Activated CD4-positive, alpha-beta T cell treated with anti-CD3 and anti-CD28 coated beads, Interleukin-2, amount 10 ng/mL, durations not matched to agents 24 days and 14 days (primary cell): Measurements from ENCODE around the gene SIM2. TPM values are rescaled to one million over a fixed set of nuclear protein-coding genes. Genes with fewer than 3 reads are reported as not detected.
A peak's percentile ranks its signal among the peaks of the same experiment; 100 is the strongest.

Experiments
- DNase-seq: peaks from one replicate; pipeline ENCODE4 v3.0.0; 2022
- H3K27ac Mint-ChIP-seq: one replicate; pipeline ENCODE4 v1.8.0; 2022; ENCODE audit warnings: mild to moderate bottlenecking, mixed read lengths
- H3K27me3 Mint-ChIP-seq: one replicate; pipeline ENCODE4 v1.8.0; 2022; ENCODE audit warnings: mixed read lengths
- H3K36me3 Mint-ChIP-seq: one replicate; pipeline ENCODE4 v1.8.0; 2022; ENCODE audit warnings: low read depth, mild to moderate bottlenecking, mixed read lengths
- H3K4me1 Mint-ChIP-seq: one replicate; pipeline ENCODE4 v1.8.0; 2021; ENCODE audit warnings: mixed read lengths
- H3K4me3 Mint-ChIP-seq: one replicate; pipeline ENCODE4 v1.8.0; 2022; ENCODE audit warnings: mild to moderate bottlenecking, moderate library complexity, mixed read lengths
- H3K9me3 Mint-ChIP-seq: one replicate; pipeline ENCODE4 v1.8.0; 2021; ENCODE audit warnings: mixed read lengths
- intact Hi-C: fragments of 100-400 bp; cut with micrococcal nuclease; formaldehyde crosslinking; loops from one replicate; pipeline ENCODE4 v1.15.1; 2023
- total RNA-seq: library from RNA; stranded (reverse); gene quantifications from 2 replicates; pipeline ENCODE4 v1.2.3, GENCODE V29; 2022

SIM2 gene
- total RNA-seq, 1 donor from 2014 or later, result 0.21 TPM

GRCh38 chr21:36692835-36693488 is 6.0 kb upstream of the SIM2 start:
- Mint-ChIP-seq H3K36me3 (no peaks in the 10 kb centered on the region), H3K27ac (no peak overlapping the region), H3K4me3 (no peak overlapping the region), H3K4me1 (peaks cover 3% of the 10 kb centered on the region), H3K27me3 (peaks cover 84% of the 10 kb centered on the region), H3K9me3 (peaks cover 7% of the 10 kb centered on the region)
- DNase-seq, result no peak
- intact Hi-C loops, result no loop called here

GRCh38 chr21:36693489-36694030 is 5.4 kb upstream of the SIM2 start:
- Mint-ChIP-seq H3K36me3 (no peaks in the 10 kb centered on the region), H3K9me3 (peaks cover 7% of the 10 kb centered on the region), H3K27me3 (peaks cover 80% of the 10 kb centered on the region), H3K27ac (peak overlapping the region; percentile 72), H3K4me3 (no peak overlapping the region), H3K4me1 (peaks cover 3% of the 10 kb centered on the region)
- intact Hi-C loops, result loop anchor here (2.0 kb wide), 1 partner anchor 17 kb away; no protein-coding TSS in a partner anchor
- no peak for DNase-seq

DNA sequence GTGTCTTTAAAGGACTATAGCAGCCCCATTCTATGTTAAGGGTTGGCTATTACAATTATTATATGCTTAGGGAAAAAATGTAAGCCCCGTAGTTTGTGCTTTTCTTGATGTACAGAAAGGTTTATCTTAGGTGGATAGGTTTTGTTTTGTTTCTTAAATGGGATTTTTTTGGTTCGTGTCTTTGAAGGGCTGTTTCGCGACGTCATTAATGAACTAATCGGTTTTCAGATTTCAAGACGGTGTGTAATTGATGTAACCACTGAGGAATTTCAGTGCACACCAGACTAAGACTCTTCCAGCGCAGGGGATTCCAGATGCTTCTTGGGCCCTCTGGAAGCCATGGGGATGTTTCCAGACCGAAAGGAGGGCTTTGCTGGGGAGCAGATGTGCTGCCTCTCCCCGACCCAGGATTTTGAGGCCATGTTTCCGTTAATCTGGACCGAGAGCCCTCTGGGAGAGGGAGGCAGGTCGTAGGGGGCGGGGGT is 4.8 kb upstream of the SIM2 start:
- Mint-ChIP-seq H3K27ac (peak overlapping the region; percentile 72), H3K9me3 (peaks cover 7% of the 10 kb centered on the region), H3K27me3 (peaks cover 78% of the 10 kb centered on the region), H3K4me1 (peaks cover 3% of the 10 kb centered on the region), H3K4me3 (no peak overlapping the region), H3K36me3 (no peaks in the 10 kb centered on the region)
- intact Hi-C loops, result loop anchor here (2.0 kb wide), 1 partner anchor 17 kb away; no protein-coding TSS in a partner anchor
- DNase-seq, result no peak

DNA sequence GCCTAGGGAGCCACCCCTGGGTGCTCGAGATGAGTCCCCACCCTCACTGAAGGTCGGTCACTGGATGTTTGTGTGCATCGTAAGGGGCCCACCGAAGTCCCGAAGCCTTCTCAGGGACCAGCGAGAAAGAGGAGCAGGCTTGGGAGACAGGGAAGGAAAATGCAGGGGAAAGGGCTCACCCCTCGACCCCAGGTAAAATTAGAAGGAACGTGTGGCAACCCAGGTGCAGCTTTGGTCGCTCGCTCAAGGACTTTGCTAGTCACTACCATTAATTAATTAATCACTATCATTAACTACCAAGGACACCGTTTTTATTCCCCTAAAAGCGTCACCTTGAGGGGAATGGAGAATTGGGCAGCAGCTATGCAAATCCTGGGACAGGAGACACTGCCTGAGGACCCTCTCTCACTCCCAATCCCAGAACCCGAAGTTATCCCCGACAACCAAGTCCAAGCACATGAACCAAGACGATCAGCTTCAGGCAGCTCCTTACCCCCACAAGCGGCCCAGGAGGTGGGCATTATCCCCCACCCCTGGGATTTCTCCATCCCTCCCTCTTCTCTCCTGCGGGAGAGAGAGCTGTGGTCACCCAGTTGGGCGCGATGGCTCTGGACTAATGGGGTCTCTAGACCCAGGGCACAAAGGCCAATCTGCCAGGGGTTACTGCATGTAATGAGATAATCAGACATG is 4.2 kb upstream of the SIM2 start:
- H3K27me3 Mint-ChIP-seq, result peaks cover 71% of the 10 kb centered on the region
- no peak overlapping the region for H3K27ac Mint-ChIP-seq
- H3K4me1 Mint-ChIP-seq, result peaks cover 3% of the 10 kb centered on the region
- DNase-seq, result no peak
- no peaks in the 10 kb centered on the region for H3K36me3 Mint-ChIP-seq
- peaks cover 7% of the 10 kb centered on the region for H3K9me3 Mint-ChIP-seq
- no peak overlapping the region for H3K4me3 Mint-ChIP-seq
- intact Hi-C loops, result loop anchor here (2.0 kb wide), 1 partner anchor 16 kb away; no protein-coding TSS in a partner anchor

DNA sequence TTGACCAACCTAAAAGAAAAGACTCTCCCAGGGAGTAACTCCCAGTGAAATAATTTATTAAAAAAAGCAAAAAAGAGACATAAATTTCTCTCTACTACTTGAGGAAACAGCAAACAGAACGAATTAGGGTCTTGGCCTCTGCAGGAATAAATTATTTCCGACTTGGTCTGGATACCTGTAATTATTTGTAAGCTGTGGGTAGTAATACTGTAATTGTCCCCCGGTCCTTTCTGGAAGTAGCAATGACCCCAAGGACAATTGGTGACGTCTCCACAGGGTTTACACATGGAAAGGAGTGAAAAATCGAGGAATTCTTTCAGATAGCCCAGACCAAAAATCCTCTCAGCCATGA is 3.7 kb upstream of the SIM2 start:
- intact Hi-C loops, result loop anchor here (2.0 kb wide), 1 partner anchor 16 kb away; no protein-coding TSS in a partner anchor
- Mint-ChIP-seq H3K4me3 (no peak overlapping the region), H3K9me3 (peaks cover 7% of the 10 kb centered on the region), H3K27ac (no peak overlapping the region), H3K36me3 (no peaks in the 10 kb centered on the region), H3K27me3 (peaks cover 70% of the 10 kb centered on the region), H3K4me1 (peaks cover 5% of the 10 kb centered on the region)
- no peak for DNase-seq

- Mint-ChIP-seq H3K27me3 (peaks cover 69% of the 10 kb centered on the region), H3K27ac (peak overlapping the region; percentile 53), H3K36me3 (no peaks in the 10 kb centered on the region), H3K4me3 (no peak overlapping the region), H3K4me1 (peaks cover 8% of the 10 kb centered on the region), H3K9me3 (peaks cover 10% of the 10 kb centered on the region)
- no peak for DNase-seq
- intact Hi-C loops, result loop anchor here (2.0 kb wide), 1 partner anchor 15 kb away; no protein-coding TSS in a partner anchor
Measured at GRCh38 chr21:36695671-36696389, 3.1 kb upstream of the SIM2 start.

DNA sequence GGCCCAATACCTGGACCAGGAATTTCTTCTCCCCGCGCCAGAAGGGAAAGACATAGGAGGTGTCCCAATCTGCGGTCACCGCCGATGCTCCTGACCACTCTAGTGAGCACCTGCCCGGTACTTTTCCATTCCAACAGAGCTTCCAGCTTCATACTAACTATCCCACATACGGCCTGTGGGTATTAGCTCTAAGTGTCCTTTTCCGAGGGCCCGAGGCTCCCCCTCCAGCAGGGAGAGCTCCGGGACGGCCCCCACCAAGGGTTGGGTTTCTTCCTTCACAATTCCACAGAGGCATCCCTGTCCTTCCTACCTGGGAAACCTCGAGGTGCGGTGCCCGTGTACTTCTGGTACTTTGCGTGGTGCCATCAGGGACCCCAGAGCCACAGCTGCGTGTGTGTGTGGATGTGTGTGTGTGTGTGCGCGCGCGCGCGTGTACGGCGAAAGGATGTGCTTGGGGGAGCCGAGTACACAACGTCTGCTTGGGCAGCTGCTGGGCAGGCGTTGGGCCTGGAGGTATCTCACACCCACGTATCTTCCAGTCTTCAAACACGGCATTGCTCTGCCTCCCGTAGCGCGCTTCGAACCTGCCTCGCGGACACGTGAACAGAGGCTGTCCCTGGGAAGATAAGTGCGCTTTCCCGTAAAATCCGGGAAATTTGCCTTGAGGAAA is 2.4 kb upstream of the SIM2 start:
- H3K36me3 Mint-ChIP-seq, result no peaks in the 10 kb centered on the region
- no peak overlapping the region for H3K4me3 Mint-ChIP-seq
- peak overlapping the region; percentile 53 for H3K27ac Mint-ChIP-seq
- H3K27me3 Mint-ChIP-seq, result peaks cover 66% of the 10 kb centered on the region
- H3K4me1 Mint-ChIP-seq, result peaks cover 9% of the 10 kb centered on the region
- intact Hi-C loops, result no loop called here
- DNase-seq, result no peak
- peaks cover 10% of the 10 kb centered on the region for H3K9me3 Mint-ChIP-seq

- peaks cover 9% of the 10 kb centered on the region for H3K9me3 Mint-ChIP-seq
- no peak overlapping the region for H3K4me3 Mint-ChIP-seq
- H3K27ac Mint-ChIP-seq, result no peak overlapping the region
- no peak for DNase-seq
- peaks cover 11% of the 10 kb centered on the region for H3K4me1 Mint-ChIP-seq
- H3K27me3 Mint-ChIP-seq, result peaks cover 66% of the 10 kb centered on the region
- H3K36me3 Mint-ChIP-seq, result no peaks in the 10 kb centered on the region
- intact Hi-C loops, result no loop called here
Measured at GRCh38 chr21:36697060-36697850, 1.7 kb upstream of the SIM2 start.

DNA sequence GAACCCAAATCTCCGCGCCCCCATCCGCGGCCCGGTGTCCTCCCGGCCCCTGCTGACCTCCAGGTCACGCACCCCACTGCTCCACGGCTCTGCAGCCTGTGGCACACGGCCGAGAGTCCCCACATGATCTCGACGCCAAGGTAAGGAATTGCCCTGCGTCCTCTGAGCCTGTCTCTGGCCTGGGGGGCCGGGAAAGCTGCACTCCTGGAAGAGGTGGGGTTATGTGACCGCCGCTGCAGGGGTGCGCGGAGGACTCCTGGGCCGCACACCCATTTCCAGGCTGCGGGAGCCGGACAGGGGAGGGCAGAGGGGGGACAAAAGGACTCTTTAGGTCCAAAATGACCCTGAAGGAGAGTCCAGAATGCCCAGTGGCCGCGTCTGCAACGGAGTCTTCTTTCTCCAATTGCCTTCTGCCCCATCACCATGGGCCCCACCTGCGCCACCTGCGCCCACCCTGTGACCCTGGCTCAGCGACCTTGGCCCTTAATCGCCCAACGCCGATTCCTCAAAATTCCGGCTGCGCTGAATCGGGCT is 997 bp upstream of the SIM2 start:
- peaks cover 11% of the 10 kb centered on the region for H3K4me1 Mint-ChIP-seq
- DNase-seq, result no peak
- no peak overlapping the region for H3K27ac Mint-ChIP-seq
- H3K27me3 Mint-ChIP-seq, result peaks cover 67% of the 10 kb centered on the region
- H3K36me3 Mint-ChIP-seq, result no peaks in the 10 kb centered on the region
- no peak overlapping the region for H3K4me3 Mint-ChIP-seq
- intact Hi-C loops, result no loop called here
- peaks cover 7% of the 10 kb centered on the region for H3K9me3 Mint-ChIP-seq

DNA sequence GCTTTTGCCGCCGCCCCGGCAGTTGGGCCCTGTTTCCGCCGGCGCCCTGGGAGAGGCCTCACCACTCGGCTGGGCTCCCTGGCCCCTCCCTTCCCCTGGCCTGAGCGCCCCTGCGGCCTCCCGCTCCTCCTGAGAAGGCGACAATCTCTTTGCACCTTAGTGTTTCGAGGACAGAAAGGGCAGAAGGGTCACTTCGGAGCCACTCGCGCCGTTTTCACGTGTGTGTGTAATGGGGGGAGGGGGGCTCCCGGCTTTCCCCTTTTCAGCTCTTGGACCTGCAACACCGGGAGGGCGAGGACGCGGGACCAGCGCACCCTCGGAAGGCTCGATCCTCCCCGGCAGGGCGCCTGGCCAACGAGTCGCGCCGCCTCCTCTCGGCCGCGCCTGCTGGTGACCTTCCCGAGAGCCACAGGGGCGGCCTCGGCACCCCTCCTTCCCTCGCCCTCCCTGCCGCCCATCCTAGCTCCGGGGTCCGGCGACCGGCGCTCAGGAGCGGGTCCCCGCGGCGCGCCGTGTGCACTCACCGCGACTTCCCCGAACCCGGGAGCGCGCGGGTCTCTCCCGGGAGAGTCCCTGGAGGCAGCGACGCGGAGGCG is 432 bp upstream of the SIM2 start:
- no peak overlapping the region for H3K4me3 Mint-ChIP-seq
- peaks cover 11% of the 10 kb centered on the region for H3K4me1 Mint-ChIP-seq
- peaks cover 7% of the 10 kb centered on the region for H3K9me3 Mint-ChIP-seq
- H3K36me3 Mint-ChIP-seq, result no peaks in the 10 kb centered on the region
- H3K27ac Mint-ChIP-seq, result no peak overlapping the region
- peaks cover 70% of the 10 kb centered on the region for H3K27me3 Mint-ChIP-seq
- DNase-seq, result no peak
- intact Hi-C loops, result no loop called here

DNA sequence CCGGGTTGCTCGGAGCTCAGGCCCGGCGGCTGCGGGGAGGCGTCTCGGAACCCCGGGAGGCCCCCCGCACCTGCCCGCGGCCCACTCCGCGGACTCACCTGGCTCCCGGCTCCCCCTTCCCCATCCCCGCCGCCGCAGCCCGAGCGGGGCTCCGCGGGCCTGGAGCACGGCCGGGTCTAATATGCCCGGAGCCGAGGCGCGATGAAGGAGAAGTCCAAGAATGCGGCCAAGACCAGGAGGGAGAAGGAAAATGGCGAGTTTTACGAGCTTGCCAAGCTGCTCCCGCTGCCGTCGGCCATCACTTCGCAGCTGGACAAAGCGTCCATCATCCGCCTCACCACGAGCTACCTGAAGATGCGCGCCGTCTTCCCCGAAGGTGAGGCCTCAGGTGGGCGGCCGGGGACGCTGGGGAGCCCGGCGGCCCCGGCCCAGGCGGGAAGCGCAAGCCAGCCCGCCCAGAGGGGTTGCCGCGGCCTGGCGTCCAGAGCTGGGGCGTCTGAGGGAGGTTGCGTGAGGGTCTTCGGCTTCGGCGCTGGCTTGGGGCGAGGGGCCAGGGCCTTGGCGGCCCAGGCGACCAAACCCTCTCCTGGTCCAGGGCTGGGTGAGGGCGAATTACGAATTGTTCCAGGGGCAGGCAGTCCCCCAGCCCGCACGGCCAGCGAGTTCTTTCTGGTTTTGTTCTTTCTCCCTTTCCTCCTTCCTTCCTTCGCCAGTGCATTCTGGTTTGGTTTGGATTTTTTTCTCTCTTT is 805 bp downstream of the SIM2 start:
- Mint-ChIP-seq H3K36me3 (no peaks in the 10 kb centered on the region), H3K4me3 (peak overlapping the region; percentile 50), H3K27ac (peak overlapping the region; percentile 71)

More for the DNA sequence above, 805 bp downstream of the SIM2 start:
- Mint-ChIP-seq H3K27me3 (peaks cover 67% of the 10 kb centered on the region), H3K4me1 (peaks cover 8% of the 10 kb centered on the region), H3K9me3 (peaks cover 3% of the 10 kb centered on the region)
- intact Hi-C loops, result no loop called here
- DNase-seq, result no peak
